ENCODE results near the gene NKX6-2.
"Not testable (repeated sequence)": the region's sequence is repeated elsewhere in the genome, so short reads cannot be mapped to it uniquely, and the experiment has no call there.

NKX6-2 gene

DNA sequence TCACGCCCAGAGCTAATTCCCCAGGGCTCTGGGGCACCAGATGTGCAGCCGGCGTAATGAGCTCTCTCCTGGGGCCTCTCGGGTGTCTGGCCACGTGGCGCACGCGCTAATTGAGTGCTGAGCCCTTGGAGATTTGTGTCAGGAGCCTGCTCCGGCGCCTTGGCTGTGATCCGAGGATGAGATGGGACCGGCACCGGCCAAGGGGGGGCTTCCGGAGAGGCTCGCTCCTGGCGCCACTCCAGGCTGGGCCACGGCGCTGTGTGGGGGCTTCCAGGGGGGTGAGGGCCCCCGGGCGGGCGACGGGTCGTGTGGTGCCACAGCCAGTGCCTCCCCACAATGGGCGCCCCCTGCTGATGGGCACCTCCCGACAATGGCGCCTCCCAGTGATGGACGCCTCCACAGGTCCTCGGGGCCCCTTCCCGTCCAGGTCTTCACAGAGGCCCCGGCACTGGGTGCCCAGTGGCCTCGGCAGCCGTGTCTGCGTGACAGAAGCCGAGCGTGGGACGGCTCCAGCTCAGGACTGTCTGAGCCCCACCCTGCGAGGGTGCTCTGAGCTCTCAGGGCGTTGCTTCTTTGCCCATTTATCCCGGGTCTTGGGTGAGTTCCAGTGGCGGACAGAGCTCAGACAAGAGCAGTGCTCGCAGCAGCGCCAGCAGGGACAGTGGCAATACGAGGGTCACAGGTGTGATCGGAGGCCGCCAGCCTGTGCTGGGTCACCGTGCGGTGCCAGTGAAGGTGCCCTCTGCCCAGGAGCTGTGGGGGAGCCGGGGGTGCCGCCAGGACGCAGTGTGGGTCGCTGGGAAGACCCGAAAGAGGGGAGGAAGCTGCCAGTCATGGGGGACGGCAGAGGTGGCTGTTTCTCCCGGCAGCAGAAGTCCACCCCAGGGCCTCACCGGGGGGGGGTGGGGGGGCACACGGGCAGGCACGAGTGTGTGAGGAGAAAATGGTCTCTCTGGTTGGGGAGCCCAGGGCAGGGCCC is 8.2 kb upstream of the NKX6-2 start:
- peak; percentile 76 for DNase-seq

GRCh38 chr10:132793213-132793612 is 7.3 kb upstream of the NKX6-2 start:
- DNase-seq: no peak

DNA sequence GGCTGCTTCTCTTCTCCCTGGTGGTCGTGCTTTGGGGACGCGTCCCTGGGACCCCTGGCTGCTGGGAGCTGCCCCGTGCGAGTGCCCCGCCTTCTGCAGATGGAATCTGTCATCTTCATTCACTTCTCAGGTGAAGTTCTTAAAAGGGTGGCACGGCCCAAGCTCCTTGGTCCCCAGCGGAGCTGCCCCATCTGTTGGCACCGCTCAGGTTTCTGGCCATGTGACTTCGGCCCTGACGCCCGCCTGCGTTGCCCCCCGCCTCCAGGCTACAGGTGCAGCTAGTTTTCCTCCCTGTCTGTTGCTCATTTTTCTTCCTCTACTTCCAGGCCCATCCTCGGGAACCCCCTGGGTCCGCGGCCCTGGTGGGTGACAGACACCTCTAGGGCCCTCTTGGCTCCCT is 6.8 kb upstream of the NKX6-2 start:
- no peak for DNase-seq

- not testable (repeated sequence) for DNase-seq
Observed at GRCh38 chr10:132792099-132792498, 6.2 kb upstream of the NKX6-2 start.

DNA sequence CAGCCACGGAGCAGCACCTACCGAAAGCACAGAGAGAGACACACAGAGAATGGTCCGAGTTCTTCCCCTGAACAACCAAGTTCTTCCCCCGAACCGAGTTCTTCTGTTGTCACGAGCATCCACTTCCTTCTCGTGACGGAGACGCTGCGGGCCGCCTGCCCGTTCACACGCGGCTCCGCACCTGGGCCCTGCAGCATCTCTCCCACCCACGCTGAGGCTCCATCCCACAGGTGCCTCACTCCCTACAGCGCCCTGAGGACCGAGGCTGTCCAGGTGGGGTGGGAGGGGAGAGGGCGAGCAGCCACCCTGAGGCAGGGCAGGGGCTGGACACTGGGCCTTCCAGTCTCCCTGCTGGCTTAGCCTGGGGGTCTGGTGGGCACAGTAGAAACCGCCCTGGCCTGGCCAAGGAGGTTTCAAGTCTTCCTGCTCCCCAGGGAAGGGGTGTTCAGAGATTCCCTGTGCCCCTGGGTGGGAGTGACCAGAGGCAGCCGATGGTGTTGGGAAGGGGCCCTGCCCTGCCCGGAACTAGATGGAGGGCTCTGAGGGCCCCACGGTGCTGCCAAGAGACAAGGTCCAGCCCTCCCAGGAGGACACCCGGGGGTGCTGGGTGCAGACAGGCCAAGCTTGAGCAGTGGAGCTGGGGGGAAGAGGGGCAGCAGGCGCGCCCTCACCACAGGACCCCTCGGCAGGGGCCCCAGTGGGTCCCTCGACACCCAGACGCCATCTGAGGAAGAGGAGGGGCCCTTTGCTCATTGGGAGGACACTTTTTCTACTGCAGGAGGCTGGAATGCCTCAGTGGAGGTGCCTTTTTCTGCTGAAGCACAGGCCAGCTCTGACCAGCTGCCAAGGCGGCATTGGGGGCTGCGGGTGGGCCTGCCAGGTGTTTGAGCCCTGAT is 5.2 kb upstream of the NKX6-2 start:
- DNase-seq: no peak

- DNase-seq: no peak
Observed at GRCh38 chr10:132790470-132790869, 4.5 kb upstream of the NKX6-2 start.

DNA sequence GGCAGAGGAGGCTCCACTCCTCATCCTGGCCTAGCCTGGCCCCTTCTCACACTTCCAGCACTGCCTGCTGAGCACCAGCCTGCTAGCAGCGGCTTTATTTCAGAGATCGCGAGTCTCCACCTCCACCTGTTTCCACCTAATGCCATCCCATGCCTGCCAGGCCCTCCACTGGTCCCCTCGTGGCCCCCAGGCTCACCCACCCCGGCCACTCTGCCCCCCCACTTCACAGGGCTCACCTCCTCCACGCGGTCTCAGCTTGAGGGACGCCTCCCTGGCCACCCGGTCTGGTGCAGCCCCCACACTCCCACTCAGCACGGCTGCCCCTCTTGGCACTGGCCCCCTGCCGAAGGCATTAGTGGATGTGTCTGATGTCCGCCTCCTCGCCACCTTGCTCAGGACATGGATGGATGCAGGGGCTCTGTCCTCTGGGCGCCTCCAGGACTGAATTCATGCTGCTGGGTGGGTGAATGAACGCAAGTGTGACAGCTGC is 3.8 kb upstream of the NKX6-2 start:
- DNase-seq: no peak

- DNase-seq: no peak
Observed at GRCh38 chr10:132788831-132789219, 2.9 kb upstream of the NKX6-2 start.

DNA sequence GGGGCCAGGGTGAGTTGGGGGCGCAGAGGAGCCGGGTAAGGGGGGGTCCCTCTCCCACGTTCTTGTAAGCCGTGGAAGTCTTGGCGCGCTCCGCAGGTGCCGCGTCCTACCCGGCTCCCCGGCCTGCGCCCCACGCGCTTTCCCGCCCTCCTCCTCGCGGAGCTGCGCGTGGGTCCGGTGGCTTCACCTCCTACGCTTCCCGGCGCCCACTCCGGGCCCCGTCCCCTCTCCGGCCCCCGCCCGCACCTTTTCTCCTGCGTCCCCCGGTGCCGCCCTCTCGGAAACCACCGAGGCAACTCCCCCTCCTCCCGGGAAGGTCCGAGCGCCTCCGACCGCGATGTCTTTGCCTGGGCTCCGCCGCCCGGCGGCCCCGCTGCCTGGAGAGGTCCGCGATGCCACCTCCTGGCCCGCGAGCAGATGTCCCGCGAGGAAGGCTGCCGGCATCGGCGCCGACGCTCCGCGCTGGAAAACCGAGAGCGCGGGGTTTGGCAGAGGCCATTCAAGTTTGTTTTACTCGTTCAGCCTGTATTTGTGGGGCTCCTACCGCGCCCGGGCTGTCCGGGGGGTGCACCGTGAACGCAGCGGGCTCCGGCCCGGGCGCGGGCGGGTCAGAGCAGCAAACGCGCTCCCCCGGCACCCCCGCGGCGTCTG is 2.4 kb upstream of the NKX6-2 start:
- DNase-seq: no peak

DNA sequence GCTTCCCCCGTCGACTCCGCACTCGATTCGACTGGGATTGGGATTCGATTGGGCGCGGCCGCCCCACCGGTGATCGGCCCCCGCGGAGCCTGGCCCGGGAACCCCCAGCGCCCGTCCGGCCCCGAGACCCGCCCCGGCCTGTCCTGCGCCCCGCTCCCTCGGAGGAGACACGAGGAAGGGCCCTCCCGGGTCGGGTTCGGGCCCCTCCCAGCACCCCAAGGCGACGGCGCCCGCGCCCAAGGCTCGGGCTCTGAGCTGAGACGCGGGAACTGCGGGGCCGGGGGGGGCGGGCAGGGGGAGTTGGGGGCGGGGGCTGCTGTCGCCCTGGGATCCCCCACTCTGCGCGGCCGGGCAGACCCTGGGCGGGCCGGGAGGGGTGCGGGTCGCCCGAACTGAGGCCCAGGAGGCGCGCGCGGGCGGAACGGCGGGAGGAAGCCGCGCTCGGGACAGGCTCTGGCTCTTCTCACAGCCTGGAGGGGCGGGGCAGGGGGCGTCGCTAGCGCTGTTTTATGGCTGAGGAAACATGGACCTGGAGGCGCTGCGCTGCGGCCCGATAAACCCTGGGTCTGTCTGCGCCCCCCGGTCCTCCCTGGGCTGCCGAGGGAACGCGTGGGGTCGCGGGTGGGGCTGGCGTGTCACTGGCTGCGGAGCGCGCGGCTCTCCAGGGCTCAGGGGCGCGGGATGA is 1.7 kb upstream of the NKX6-2 start:
- peak; percentile 0 for DNase-seq

GRCh38 chr10:132786884-132787494 is 1.0 kb upstream of the NKX6-2 start:
- no peak for DNase-seq

DNA sequence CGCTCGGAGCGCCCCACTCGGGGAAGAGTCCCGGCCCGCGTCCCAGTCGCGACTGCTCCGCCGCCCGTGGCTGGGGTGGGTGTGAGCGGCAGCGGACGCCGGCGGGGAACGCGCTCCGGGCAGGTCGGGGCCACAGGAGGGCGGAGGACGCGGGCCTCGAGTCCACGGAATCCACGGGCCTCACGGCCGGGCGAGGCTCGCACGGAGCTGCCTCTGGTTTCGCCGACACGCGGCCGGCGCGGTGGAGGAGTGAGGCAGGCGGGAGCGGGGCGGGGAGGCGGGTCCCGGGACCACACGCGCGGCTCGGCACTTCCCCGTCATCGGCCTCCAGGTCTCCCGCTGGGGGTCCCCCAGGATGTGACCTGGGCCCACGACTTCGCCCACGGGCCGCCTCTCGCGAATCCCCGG is 533 bp upstream of the NKX6-2 start:
- no peak for DNase-seq

DNA sequence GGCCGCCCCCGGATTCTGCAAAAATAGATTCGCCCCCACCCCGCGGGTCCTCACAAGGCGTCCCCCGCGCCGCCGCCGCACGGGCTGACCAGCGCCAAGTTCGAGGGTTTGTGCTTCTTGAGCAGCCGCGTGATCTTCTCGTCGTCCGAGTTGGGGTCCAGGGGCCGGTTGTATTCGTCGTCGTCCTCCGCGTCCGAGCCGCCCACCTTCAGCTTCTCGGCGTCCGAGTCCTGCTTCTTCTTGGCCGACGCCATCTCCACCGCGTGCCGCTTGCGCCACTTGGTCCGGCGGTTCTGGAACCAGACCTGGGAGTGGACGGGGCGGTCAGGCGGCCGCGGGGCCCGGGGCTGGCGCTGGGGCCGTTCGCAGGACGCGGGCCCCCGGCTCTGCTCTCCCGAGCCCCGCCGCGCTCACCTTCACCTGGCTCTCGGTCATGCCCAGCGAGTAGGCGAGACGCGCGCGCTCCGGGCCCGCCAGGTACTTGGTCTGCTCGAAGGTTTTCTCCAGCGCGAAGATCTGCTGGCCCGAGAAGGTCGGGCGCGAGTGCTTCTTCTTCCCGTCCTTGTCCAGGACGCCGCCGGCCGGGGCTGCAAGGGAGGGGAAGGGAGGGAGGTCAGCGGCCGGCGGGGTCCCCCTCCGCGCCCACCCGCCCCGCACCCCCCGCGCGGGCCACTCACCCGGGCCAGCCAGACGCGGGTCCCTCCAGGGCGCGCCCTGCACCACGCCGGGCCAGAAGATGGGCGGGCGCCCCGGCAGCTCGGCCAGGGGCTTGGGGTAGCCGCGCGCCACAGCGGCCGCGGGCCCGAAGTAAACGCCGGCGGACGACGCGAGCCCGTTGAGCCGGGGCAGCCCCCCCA is 853 bp downstream of the NKX6-2 start:
- DNase-seq: no peak

- DNase-seq: no peak
Observed at GRCh38 chr10:132783940-132784865, 1.7 kb downstream of the NKX6-2 start.

DNA sequence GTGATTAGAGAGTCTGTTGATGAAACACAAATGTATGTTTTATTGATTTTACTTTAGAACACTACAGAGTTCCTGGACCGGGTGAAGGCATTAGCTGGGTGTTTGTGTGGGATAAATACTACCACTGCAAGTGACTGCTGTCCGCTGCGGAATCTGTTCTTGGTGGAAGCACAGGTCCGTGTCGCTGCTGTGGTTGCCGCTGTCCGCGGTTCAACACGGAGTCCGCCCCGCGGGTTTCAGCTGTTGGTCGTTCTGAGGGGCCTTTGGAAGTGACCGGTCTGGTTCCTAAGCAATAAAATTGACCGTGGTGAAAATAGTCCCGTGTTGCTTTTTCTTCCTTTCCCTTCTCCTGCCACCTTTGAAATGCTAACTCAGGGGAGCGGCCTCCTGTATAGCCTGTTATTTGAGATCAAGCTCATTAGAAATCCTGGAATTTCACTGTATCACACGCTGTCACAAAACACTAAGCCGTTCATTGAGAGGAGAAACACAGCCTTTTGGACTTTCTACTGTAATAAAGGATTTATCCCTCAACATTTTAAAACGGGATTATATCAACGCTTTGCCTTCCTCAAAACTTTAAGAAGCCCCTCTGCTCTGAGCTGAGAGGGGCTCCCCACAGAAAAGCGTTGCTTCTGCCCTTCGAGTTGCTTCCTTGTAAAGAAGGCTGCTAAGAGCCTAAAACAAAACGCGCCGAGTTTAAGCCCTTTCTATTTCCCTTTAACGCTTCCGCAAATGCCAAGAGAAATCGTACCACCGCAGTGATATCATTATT is 2.6 kb downstream of the NKX6-2 start:
- DNase-seq: no peak

GRCh38 chr10:132781556-132781955 is 4.4 kb downstream of the NKX6-2 start:
- no peak for DNase-seq

DNA sequence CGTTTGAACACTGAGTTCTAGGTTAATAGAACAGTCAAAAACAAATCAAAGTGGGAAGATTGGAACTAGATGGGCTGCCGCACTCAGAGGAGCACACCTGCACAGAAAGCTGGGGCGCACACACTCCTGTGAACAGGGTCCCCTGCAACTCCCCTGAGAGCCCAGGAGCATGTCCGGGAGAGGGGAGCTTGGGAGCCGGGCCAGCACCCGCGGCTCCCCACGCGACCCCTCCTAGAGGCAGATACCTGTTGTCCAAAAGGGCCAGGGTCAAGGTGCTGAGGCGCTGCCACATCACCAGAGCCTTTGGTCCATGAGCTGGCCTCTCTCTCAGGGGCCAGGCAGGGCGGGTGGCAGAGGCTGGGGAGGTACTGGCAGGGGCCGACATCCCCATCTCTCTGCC is 5.6 kb downstream of the NKX6-2 start:
- DNase-seq: no peak

DNA sequence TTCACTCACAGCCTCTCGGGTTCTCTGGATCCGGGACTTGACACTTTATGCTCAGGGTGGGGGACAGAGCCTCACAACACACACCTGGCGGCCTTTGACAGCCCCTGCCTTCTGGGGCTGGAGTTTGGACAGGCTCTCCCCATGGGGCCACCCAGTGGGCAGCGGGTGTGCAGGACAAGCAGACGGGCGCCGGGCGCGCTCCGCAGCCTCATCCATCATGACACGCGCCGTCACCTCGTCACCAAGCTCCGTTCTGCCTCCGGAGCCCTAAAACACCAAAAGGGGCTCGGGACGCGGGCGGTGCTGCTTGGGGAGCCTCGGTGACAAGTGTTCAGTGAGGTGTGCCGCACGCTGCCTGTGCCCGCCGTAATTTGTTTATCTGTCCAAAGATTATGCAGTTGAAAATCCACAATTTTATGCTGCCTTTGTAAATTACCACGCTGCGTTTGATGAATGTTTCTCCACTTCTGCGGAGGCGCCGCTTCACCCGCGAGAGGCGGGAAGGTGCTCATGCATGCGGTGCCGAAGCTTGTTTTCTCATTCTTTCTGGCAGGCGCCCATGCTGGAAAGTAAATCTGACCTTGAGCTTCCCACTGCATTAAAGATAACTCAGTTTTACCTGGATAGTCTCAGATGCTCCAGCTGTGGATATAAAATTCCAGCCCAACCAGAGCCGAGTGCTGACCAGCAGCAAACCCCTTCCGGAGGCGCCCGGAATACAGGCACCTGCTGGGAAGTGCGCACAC is 6.2 kb downstream of the NKX6-2 start:
- DNase-seq: no peak
